Thyroid gland (tissue), 4 donors: ENCODE results near the gene ST7. TPM values are rescaled to one million over a fixed set of nuclear protein-coding genes. Genes with fewer than 3 reads are reported as not detected.
"Not testable (repeated sequence)": the region's sequence is repeated elsewhere in the genome, so short reads cannot be mapped to it uniquely, and the experiment has no call there.

Experiments
- DNase-seq, 2 donors: peaks; one replicate each; pipeline ENCODE4 v3.0.0-alpha.2; 2019
- H3K27ac ChIP-seq, 3 donors: fragments of 200-600 bp; sonication (generic); 1 replicate in 2 of 3; 2 replicates in 1 of 3; pipeline ENCODE4 v1.5.1; 2016 to 2019; ENCODE audit warnings: mild to moderate bottlenecking in 1 of 3, moderate library complexity in 1 of 3
- H3K27me3 ChIP-seq: fragments of 200-600 bp; sonication (generic); one replicate; pipeline ENCODE4 v1.5.1; 2019
- H3K36me3 ChIP-seq, 2 donors: fragments of 200-600 bp; sonication (generic); one replicate each; pipeline ENCODE4 v1.5.1; 2016 to 2019
- H3K4me1 ChIP-seq, 2 donors: fragments of 200-600 bp; sonication (generic); one replicate each; pipeline ENCODE4 v1.5.1; 2017 to 2019
- H3K4me3 ChIP-seq, 3 donors: fragments of 200-600 bp; sonication (generic); replicated peaks in 1 of 3; 1 replicate in 2 of 3; 2 replicates in 1 of 3; pipeline ENCODE4 v1.5.1; 2016; ENCODE audit warnings: mild to moderate bottlenecking in 1 of 3
- H3K9me3 ChIP-seq: fragments of 200-600 bp; sonication (generic); one replicate; pipeline ENCODE4 v1.5.1; 2017
- CTCF ChIP-seq, 6 experiments: fragments of 200-600 bp in 3 of 6; fragments of 450-650 bp in 3 of 6; sonication (generic) in 3 of 6; IDR thresholded peaks; one replicate each; pipeline ENCODE4 v1.5.1; 2016 to 2019; ENCODE audit warnings: antibody characterized with exemption in 6 of 6, mild to moderate bottlenecking in 2 of 6, inconsistent platforms in 1 of 6, moderate library complexity in 1 of 6
- POLR2A ChIP-seq, 2 donors: fragments of 450-650 bp; IDR thresholded peaks; one replicate each; pipeline ENCODE4 v1.6.1; 2017; ENCODE audit warnings: antibody characterized with exemption in 2 of 2, mild to moderate bottlenecking in 2 of 2, moderate library complexity in 1 of 2
- WGBS, 2 donors: methylation state at CpG; one replicate each; pipeline ENCODE4 v1.1.5; 2017; 5-methylcytosine and 5-hydroxymethylcytosine counted together
- intact Hi-C: fragments of 100-400 bp; cut with DNase I; formaldehyde crosslinking; loops from one replicate; pipeline ENCODE4 v1.15.1; 2023
- total RNA-seq, 4 donors: library from RNA; depleted of rRNA; stranded (reverse); fragments of >200 nt; gene quantifications; one replicate each; pipeline ENCODE4 v1.2.3, GENCODE V29; 2016

ST7 gene
- total RNA-seq, 4 donors from 2014 or later, result 62.8 to 75.1 (median 66.7) TPM

DNA sequence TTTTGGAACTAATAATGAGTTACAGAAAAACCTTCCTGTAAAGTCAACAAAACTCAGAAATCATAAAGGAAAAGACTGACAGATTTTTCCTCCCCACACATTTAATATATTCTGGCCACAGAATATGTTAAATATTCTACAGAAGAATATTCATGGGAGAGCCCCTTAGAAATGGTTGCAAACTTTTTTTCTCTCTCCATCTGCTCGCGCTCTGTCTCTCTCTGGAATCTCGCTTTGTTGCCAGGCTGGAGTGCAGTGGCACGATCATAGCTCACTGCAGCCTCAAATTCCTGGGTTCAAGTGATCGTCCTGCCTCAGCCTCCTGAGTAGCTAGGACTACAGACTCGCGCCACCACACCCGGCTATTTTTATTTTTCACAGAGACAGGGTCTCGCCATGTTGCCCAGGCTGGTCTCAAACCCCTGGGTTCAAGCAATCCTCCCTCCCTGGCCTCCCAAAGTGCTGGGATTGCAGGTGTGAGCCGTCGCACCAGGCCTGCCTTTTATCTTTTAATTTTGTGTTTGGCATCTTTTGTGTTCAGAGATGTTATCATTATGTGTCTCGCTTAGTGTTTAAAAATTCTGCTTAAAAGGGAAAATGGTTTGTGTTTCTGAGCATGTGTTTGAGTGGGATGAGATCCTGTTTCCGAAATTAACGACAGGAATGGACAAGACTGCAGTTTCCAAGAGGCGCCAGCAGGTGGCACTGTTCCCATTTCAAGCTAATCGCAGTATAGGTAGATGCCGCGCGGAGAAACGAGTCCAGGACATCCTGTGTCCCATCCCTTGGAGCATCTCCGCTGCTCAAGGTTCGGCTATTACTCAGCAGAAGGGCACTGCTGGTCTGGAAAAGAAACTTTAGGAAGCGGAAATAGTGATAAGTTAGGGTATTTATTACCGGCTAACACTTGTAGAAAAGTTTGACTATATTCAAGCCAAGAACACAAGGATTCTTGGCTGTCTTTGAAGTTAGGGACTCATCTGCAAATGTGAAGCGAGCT lies 23.1 kb upstream of the ST7 start:
- no peaks in the 10 kb centered on the region for H3K27me3 ChIP-seq
- H3K4me3 ChIP-seq, result no peak overlapping the region
- TF ChIP-seq POLR2A (IDR thresholded peaks at IDR 0.05), result no peak
- peak; percentile 87 to 95 (median 90) for TF ChIP-seq CTCF (IDR thresholded peaks at IDR 0.05)
- no peaks in the 10 kb centered on the region for H3K36me3 ChIP-seq
- intact Hi-C loops, result loop anchor here (2.0 to 10.0 kb wide), 2 partner anchors 55 to 189 kb away; no protein-coding TSS in a partner anchor
- WGBS, 2 donors, result 31 to 36% methylated on average over 25 of the region's 25 CpGs
- DNase-seq, result peak; percentile 84 to 89
- H3K27ac ChIP-seq, result no peak overlapping the region
- H3K4me1 ChIP-seq, result peaks cover 0 to 6% of the 10 kb centered on the region in 2 donors
- H3K9me3 ChIP-seq, result no peaks in the 10 kb centered on the region

DNA sequence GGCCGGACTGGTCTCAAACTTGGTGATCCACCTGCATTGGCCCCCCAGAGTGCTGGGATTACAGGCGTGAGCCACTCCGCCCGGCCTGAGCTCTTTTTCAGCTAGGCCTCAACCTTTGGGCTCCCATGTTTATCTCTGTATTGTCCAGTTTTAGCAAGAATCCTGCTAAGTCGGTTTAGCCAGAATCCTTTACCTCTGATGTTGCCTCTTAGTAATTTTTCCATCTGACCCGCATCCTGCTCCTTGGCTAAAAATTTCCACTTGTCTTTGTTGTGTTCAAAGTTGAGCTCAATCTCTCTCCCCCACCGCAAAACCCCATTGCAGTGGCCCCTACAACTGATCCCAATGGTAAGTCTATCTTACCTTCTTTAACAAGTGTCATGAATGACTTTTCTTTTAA lies 20.7 kb upstream of the ST7 start:
- WGBS, 2 donors, result 97 to 98% methylated on average over 7 of the region's 7 CpGs
- Histone ChIP-seq H3K27me3 (no peaks in the 10 kb centered on the region), H3K9me3 (no peaks in the 10 kb centered on the region), H3K36me3 (no peaks in the 10 kb centered on the region), H3K4me1 (peaks cover 0 to 6% of the 10 kb centered on the region in 2 donors), H3K27ac (no peak overlapping the region), H3K4me3 (no peak overlapping the region)
- intact Hi-C loops, result loop anchor here (10.0 kb wide), 1 partner anchor 52 kb away; no protein-coding TSS in a partner anchor
- TF ChIP-seq CTCF (IDR thresholded peaks at IDR 0.05) (no peak), POLR2A (IDR thresholded peaks at IDR 0.05) (no peak)
- DNase-seq, result no peak

DNA sequence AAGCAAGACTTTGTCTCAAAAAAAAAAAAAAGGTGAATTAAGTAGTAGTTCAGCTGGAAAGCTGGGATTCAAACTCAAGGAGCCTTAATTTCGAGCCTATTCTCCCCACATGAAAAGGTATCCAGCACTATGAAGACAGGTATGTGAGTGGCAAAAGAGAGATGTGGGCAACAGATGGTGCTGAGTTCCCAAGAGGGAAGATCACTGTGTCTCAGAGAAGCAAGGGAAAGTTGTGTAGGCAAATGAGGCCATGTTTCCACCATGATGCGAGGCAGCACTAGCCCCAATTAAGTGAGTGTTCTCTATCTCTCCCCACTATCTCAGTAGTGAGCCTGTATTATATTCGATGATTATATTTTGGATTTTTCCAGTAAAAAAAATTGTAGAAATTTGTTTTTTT lies 19.8 kb upstream of the ST7 start:
- H3K27ac ChIP-seq, result no peak overlapping the region
- no peaks in the 10 kb centered on the region for H3K9me3 ChIP-seq
- H3K27me3 ChIP-seq, result no peaks in the 10 kb centered on the region
- H3K36me3 ChIP-seq, result no peaks in the 10 kb centered on the region
- no peak for DNase-seq
- peaks cover 0 to 6% of the 10 kb centered on the region in 2 donors for H3K4me1 ChIP-seq
- intact Hi-C loops, result loop anchor here (10.0 kb wide), 1 partner anchor 51 kb away; no protein-coding TSS in a partner anchor
- WGBS, 2 donors, result 83 to 94% methylated on average over 3 of the region's 3 CpGs
- no peak overlapping the region for H3K4me3 ChIP-seq
- TF ChIP-seq CTCF (IDR thresholded peaks at IDR 0.05) (no peak), POLR2A (IDR thresholded peaks at IDR 0.05) (no peak)

GRCh38 chr7:116934580-116934979 lies 18.7 kb upstream of the ST7 start:
- Histone ChIP-seq H3K9me3 (no peaks in the 10 kb centered on the region), H3K4me1 (peaks cover 0 to 6% of the 10 kb centered on the region in 2 donors), H3K27ac (no peak overlapping the region), H3K36me3 (no peaks in the 10 kb centered on the region), H3K4me3 (no peak overlapping the region), H3K27me3 (no peaks in the 10 kb centered on the region)
- no peak for DNase-seq
- TF ChIP-seq CTCF (IDR thresholded peaks at IDR 0.05) (no peak), POLR2A (IDR thresholded peaks at IDR 0.05) (no peak)
- 59 to 65% methylated on average over 2 of the region's 2 CpGs for WGBS, 2 donors
- intact Hi-C loops, result loop anchor here (10.0 kb wide), 1 partner anchor 50 kb away; no protein-coding TSS in a partner anchor

DNA sequence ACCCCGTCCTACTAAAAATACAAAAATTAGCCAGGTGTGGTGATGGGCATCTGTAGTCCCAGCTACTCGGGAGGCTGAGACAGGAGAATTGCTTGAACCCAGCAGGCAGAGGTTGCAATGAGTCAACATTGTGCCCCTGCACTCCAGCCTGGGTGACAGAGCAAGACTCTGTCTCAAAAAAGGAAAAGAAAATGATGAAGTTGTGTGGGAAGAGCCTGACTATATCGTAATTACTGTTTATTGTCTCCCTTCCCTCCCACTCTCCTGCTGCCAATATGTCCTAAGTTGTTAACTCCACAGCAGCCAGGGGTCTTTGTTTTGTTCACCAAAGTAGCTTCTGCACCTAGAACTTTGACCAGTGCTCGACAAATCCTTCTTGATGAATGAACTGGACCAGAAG lies 16.5 kb upstream of the ST7 start:
- not testable (repeated sequence) for H3K9me3 ChIP-seq, H3K27ac ChIP-seq, H3K4me1 ChIP-seq, H3K36me3 ChIP-seq, DNase-seq, H3K27me3 ChIP-seq, H3K4me3 ChIP-seq
- WGBS, 2 donors, result 85 to 89% methylated on average over 4 of the region's 4 CpGs
- intact Hi-C loops, result loop anchor here (10.0 kb wide), 1 partner anchor 48 kb away; no protein-coding TSS in a partner anchor
